T-helper 1 cell (primary cell): ENCODE data around the gene TTC33.
A peak's percentile ranks its signal among the peaks of the same experiment; 100 is the strongest.

Experiments
- DNase-seq, 5 donors: peaks; one replicate each; pipeline ENCODE4 v3.0.0-alpha.2; 2012 to 2020

Gene TTC33

DNA sequence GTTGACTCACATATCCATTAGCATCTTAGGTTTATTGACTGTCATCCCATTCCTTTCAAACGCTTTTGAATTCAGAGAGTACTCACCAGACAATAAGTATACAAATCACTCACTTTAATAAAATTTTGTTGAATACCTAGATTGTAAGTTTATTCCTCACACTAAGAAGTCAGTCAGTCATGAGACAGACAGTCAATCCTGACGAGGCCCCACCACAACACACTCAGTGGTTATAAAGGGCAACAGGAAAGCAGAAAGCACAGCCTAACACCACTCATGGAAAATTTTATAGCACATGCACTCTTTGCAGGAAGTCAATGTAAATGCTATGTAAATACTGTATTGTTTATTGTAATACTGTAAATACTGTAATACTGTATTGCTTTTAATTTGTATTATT is 252.3 kb downstream of the TTC33 start:
- no peak for DNase-seq

DNA sequence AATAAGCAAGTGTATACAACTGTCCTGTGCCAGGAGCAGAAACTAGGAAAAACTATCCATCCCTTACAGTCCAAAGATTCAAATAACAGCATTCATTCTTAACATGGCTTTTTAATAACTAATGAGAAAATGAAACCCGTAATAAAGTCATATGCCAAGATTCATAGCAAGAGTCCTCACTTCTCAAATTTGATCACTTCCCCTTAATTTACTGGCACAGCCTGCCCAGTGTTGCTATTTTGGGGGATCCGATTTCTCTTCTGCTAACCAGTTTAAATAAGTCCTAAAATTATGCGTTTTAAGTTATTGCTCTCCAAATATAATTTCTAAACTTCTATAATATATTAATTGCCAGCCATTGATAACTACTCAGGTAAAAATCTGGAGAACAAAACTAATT is 253.0 kb downstream of the TTC33 start:
- no peak for DNase-seq

DNA sequence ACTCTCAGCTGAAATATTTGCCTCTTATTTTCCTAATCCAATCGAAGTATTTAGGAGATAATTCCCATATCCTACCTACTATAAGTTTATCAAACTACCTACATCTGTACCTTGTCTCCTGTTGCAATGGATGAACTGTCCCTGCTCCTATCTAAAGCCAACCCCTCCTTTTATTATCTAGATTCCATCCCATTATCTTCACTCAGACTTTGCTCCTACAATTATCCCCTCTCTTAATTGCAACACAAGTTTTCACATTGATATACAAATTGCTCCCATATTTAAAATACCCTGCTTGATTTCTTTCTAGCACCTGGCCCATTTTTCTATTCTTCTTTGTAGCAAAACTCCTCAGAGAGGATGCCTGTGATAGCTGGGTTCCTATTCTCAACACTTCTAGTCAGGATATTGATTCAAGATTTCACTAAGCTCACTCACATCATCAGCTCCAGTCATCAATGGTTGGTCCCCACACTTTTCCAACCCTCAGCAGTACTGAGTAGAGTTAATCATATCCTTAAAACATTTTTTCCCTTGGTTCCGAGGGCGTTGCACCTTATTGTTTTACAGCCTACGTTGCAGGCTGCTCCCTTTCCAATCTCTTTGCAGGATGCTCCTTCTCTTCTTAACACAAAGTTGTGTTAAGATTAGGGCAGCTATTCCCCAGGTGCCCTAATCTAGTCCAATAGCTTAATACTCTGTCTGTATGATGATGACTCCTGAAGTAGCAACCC is 253.9 kb downstream of the TTC33 start:
- no peak for DNase-seq

DNA sequence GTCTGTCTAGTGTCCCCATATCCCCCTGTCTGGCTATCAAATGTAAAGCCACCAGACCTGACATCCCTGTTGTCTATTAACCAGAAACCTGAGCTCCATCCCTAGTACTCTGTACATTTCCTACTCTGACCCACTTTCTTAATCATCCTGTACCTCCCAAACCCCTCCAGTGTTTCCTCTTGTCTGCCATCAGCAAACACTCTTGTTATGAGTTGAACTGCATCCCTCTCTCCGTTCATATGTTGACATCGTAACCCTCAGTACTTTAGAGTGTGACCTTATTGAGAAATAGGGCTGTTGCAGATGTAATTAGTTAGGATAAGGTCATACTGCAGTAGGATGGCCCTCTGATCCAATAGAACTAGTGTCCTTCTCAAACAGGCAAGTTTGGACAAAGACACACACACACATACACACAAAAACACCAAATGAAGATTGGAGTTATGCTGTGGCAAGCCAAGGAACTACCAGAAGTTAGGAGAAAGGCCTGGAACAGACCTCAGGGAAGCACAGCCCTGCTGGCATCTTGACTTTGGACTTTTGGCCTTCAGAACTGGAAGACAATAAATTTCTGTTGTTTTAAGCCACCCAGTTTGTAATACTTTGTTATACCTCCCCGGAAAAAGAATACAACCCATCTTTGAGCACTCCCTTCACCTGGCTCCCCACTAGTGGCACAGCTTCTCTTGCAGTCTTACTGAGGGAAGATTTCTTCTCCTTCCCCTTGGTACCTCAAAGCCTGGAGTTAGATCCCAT is 256.1 kb downstream of the TTC33 start:
- DNase-seq, result peak in 1 of 5 donors; percentile 37

DNA sequence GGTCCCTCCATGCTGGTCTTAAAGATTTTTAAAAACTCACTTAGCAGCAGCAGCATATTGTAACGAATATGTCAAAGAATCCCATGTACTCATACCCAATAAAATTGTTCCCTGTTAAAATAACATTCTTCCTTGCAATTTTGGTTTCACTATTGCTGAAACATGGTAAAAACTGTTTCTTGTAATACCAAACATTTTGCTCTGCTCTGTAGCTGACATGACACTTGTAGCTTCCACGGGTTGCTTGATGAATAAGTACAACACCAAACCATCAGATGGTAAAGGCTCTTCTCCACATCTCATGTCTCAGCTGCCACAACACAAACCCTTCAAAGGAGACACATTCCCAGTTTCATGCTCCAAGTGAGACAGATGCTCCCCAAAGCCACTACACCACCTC is 256.8 kb downstream of the TTC33 start:
- no peak for DNase-seq

DNA sequence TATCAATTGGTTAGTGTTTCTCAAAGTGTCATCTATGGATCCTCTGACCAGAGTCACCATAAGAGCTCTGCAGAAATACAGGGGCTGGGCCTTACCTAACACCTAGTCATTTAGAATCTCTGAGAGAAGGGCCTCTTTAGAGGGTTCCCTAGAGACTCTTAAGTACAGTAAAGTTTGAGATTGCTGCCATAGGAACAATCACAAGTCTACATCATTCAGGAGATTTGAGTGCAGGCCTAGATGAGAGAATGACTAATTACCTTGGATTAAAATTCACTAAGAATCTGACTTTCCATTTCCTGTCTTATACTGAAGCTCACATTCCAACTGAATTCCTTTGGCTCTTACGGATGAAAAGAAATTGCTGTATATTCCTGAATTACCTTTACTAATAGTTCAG is 258.2 kb downstream of the TTC33 start:
- DNase-seq, result no peak

DNA sequence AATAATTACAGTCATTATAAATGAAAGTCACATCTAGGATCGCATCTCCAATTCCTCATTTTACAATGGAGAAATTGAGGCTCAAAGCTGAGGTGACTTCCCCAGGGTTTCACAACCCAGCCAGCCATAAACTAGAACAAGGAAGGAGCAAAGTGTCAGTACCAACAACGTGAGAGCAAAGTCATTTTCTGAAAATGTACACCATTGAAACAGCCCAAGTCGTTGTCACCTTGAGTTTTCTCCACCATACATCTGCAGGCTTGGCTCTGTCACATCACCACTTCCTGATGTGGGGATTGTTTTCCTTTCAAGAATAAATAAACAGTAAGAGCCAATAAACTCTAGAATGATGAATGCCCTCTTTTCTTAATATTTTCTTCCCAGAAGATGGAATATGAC is 260.5 kb downstream of the TTC33 start:
- DNase-seq, result peak in 1 of 5 donors; percentile 20

DNA sequence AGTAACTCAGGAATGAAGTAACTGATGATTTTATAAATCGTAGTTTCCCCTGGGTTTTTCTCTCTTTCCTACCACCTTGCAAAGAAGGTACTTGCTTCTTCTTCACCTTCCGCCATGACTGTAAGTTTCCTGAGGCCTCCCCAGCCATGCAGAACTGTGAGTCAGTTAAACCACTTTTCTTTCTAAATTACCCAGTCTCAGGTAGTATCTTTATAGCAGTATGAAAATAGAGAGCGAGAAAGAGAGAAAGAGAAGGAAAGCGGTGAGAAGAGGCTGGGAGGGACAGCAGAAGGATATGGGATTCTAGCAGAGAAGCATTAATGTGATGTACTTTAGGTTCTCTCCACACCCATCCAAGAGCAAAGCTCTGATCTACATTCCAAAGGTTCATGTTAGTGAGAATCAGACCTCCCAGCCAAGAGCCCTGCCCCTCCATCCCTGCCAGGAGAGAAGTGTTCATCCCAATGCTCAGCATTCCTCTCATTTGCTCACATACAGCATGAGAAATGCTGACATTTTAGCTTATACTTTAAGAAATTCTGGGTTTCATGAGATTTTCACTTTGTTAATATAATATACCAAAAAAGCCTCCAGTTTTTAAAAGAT is 261.0 kb downstream of the TTC33 start:
- DNase-seq, result no peak

DNA sequence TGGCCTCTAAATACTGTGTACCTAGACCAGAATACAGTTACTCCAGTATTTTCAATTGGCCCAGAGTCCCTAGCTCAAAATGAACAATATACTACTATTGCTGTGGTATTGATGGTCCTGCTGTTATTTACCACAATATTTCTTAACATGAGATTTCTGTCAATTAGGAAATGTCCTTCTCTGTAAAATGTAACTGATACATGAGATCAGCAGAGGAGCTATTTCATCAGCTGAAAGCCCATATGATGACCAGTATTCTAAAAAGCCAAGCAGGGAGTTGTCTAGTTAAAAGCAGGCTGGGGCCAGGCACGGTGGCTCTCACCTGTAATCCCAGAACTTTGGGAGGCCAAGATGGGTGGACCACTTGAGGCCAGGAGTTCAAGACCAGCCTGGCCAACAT is 263.7 kb downstream of the TTC33 start:
- no peak for DNase-seq

DNA sequence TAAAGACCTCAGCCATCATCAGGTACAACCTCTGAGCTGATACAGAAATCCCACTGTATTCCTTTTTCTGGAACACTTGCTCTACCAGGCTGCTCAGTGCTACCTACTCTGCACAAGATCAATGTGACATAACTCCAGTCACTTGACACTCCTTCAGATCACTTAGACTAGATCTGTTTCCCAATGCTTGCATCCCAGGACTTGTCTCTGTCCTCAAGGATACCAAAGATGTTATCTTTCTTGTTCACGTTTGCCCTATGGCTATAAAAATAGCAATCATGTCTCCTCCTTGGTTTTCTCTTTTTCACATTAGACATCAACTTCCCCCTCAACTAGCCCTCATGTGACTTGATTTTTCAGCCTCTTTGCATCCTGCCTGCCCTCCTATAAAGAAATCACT is 264.1 kb downstream of the TTC33 start:
- DNase-seq, result no peak

DNA sequence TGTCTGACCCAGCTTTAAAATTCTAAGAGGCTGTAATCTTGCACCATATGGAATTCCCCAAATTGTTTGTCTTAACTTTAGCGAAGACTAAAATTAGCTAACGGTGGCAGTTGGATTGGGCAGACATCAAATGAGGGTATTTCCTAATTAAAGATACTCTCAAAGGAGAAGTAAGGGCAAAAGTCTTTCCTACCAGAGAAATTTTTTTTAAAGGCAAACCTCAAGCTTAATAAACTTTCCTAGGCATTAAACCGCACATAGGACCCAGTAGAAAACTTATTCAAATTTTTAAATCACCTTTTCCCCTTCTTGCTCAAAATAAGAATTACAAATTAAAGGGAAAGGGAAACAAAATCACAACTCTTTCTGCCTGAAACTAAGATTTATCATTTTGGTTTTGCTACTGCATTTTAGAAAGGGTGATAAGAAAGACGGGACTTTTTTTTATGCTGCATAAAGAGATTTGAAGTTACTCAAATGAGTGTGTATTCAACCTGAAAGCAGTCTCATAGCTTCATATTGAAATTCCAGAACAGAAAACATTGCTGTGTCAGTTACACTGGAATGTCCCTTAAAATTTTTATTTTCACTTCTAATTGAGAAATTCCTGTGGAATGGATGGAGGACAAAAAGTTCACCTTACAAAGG is 265.2 kb downstream of the TTC33 start:
- DNase-seq, result peak in 1 of 5 donors; percentile 57

DNA sequence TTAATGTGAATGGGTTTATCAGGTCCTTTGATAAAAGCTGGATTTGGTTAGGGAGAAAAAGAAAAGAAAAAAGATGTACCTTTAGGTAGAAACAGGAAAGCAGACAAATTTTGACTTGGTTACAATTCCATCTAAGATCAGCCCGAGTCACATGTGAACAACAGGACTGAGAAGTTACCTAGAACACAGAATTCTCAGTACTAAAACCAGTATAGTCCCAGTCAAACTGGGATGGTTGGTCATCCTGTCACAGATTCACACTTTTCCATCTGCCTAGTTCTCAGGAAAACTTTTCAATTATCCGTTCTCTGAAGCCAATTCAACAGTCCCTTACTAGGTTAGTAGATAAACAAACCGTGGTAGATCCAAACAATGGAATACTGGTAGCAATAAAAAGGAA is 266.3 kb downstream of the TTC33 start:
- DNase-seq, result peak in 1 of 5 donors; percentile 18

DNA sequence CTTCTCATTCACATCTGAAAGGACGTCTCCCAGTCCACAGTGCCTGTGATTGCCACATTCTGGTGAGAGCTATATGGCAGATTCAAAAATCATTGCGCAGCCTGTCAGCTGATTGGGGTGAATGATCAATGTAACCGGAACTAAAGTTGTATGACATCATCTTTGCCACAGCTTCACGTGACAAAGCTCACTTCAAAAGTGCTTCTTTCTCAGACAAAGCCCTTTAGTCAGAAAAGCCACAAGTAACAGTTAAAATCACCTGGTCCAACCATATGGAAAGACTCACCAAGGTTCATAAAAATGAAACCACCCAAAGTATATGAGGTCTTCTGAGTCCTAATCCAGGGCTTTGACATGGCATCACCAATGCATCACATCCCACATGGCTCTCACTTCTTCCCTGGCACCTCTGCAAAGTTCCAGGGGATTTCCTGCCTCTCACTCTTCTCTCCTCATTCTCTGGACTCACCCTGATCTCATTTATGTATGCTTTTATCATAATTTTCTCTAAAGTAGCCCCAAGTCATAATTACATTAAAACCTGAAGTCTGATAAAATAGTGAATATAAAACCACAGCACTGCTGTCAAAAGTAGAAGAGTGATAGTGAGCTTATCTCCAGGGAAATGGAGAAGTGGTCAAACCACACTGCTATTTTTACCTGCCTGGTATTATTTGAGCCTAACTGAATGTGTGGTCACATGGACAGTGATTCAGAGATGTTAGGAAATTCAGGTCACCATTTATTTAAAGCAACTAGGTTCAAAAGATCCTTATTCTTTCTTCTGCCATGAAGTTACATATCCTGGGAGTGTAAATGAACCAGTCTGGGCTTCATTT is 269.1 kb downstream of the TTC33 start:
- peak in 4 of 5 donors; percentile 19 to 88 (median 34) for DNase-seq

DNA sequence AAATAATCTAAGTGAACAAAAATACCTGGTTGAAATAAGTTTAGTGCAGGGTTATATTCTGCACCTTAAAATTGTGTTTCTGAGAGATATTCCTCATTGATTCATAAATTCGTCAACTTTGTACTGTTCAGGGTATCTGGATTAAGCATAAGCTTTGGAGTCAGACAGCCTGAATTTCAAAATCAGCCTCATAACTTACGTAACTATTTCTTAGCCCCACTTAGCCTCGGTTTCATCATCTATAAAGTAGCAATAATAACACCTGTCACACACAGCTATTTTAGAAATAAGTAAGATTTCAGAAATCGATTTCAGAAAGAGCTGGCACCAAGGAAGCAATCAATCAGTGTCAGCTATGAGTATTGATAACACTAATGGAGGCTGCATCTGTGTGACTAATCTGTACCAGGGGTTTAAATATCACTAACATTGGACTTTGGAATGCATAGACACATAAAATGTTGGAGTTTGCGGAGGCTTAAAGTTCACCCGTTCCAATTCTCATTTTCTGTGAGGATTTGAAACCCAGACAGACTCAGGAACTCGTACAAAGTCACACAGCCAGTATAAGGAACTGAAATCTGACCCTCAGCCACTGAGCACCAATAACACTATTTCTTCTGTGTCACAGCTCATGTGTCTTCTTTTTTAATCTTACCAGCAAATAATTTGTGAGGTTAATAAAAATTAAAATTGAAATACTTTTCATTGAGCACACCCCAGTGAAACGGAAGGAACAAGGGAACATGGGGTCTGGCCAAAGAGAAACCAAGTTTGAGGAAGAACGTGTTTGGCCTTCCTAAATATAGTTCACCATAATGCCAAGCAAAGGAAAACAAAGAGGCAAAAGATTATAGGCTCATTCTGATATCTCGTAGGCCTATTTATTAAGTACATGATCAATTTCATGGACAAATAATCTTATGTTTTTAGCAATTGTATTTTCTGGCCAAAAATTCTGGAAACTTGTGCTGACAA is 270.5 kb downstream of the TTC33 start:
- DNase-seq, result no peak

DNA sequence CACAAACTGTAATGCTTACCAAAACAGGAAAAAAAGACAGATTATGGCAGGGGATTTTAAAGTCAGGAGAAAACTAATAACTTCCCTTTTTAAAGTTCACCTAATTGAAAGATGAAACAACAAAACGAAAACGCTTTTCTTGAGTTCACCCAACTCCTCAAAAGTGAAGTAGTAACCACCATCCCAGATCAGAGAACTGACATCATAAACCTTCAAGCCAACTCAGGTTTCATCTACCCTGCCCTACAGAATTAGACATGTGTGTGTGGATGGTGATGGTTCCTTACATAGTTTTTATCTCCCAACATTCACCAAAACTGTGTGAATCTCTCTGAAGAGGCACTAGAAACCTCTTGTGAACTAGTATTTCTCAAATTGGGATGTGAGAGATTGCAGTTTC is 271.3 kb downstream of the TTC33 start:
- peak in 1 of 5 donors; percentile 20 for DNase-seq

DNA sequence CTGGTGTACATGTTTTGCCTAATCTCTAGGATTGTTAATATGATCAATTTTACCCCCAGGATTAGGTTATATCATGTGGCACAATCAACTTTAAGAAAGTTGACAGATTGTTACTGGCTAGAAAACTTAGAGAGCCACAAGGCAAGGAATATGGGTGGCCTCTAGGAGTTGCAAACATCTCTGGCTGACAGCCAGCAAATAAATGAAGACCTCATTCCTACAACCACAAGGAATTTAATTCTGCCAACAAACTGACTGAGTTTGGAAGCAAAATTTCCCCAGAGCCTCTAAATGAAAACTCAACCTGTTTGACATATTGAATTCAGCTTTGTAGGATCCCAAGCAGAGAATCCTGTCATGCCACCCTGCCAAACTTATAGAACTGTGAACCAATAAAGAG is 272.4 kb downstream of the TTC33 start:
- no peak for DNase-seq

DNA sequence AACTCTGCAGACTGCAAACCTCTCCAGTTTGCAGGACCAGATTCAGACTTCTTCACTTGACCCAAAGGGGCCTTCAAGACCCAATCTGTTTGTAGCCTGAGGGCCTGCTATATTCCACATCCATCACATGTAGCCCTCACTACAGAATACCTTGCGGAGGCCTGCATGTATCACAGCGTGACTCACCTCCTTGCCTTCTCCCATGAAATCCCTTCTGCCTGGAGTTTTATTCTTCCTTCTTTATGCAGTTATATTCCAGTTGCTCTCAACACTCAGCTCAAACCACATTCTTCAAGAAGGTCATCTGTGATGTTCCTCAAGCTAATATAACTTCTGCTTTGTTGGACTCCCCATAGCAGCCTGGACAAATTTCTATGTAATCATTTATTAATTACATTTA is 274.5 kb downstream of the TTC33 start:
- DNase-seq, result no peak

DNA sequence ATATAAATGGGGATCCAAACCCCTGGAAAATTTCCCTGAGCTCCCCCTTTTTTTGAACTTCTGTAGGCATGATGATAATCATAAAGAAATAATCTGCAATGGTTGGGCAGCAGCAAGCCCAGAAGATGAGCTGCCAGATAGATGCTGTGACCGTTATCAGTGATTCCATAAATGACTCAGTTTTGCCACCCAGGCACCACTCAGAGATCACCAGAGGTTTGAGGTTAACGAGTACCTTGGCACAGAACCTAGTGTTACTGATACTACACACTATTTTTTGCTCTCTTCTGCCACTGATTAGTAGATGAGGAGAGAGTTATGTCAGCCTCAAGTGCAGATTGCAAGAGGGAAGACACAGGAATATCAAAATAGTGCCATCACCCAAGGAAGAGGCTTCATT is 275.4 kb downstream of the TTC33 start:
- DNase-seq, result peak in 1 of 5 donors; percentile 87

DNA sequence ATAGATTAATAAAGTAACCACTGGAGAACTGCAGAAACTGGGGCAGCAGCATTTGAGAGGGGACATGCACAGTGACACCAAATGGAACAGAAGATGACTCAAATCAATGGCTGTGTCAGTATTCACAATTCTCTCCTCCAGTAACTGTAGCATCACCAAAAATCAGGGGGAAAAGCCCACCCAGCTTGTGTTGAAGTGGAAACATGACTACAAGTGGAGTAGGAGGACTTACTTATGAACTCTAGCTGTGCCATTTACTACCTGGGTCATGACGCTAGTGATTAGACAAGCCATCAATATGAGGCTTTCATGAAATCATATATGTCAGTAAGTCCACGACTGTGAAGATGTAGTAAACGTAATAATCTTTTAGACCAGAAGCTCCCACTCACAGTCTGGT is 275.8 kb downstream of the TTC33 start:
- DNase-seq, result no peak

DNA sequence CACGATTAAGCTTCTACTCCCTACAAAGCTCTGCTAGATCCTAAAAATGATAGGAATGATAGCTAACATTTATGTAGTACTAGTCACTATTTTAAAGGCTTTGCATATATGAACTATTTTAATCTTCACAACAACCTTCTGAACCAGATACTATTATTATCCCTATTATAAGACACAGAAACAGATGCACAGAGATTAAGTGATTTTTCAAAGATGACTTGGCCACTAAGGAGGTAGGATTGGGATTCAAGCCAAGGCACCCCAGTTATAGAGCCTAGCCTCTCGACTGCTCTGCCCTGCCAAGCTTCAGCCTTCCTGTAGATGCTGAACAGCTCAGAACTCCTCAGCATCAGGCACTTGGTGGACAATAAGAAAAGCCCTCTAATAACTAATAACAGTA is 277.0 kb downstream of the TTC33 start:
- DNase-seq, result no peak

DNA sequence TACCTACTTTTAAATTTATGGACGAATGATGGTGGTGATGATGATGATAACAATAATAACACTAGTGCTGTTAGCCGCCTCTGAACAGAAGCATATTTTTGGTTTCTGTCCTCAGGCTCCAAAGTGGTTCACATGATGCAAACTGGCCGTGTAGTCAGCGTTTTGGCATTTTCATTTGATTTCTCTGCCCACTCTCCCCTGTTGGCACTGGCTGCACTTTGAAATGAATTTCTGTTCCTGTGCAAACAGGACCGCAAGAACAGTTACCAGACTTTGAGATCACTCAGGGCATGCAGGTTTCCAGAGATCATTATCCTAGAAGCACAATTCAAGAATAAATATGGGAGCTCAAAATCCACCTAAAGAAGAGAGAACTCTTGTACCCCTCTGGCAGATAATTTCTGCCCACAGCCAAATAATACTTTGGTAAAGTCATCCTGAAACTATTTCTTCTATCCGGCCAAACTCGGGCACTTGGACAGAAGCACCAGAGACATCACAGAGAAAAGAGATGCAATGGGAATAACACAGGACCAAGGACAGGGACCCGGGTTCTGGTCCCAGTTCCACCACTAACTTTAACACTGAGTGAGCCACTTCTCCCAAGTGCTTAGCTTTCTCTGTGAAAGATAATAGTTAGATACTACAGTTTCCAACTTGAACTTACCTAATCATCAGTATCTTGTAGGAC is 277.8 kb downstream of the TTC33 start:
- no peak for DNase-seq
